Stimulated activated CD4-positive, alpha-beta T cell treated with anti-CD3 and anti-CD28 coated beads, Interleukin-1b, Interleukin-23, amount 100 ng/mL, for 24 hours (primary cell): ENCODE results near the gene DGCR6.
"Not testable (repeated sequence)": the region's sequence is repeated elsewhere in the genome, so short reads cannot be mapped to it uniquely, and the experiment has no call there.

Experiments used
- DNase-seq, 4 experiments: peaks; one replicate each; pipeline ENCODE4 v3.0.0-alpha.2; 2020; ENCODE audit warnings: low read depth in 4 of 4, low spot score in 1 of 4

Gene DGCR6

GRCh38 chr22:18905540-18906409 is at the start of gene DGCR6:
DGCR6 (plus strand) TSS chr22:18906320; CDS start chr22:18906375, 55 bp downstream.
- no peak for DNase-seq

GRCh38 chr22:18859314-18859713 is 46.8 kb upstream of the DGCR6 start:
- not testable (repeated sequence) for DNase-seq

GRCh38 chr22:18881260-18881659 is 24.9 kb upstream of the DGCR6 start:
- peak in 3 of 4 experiments; percentile 29 to 32 (median 30) for DNase-seq

GRCh38 chr22:18884465-18884864 is 21.7 kb upstream of the DGCR6 start:
- not testable (repeated sequence) for DNase-seq

- DNase-seq, result no peak
These were observed 18.0 kb upstream of the DGCR6 start for GRCh38 chr22:18888115-18888514.

- DNase-seq, result not testable (repeated sequence)
These were observed 15.5 kb upstream of the DGCR6 start for GRCh38 chr22:18890510-18891192.

GRCh38 chr22:18893775-18894174 is 12.3 kb upstream of the DGCR6 start:
- DNase-seq, result not testable (repeated sequence)

- DNase-seq, result not testable (repeated sequence)
These were observed 10.0 kb upstream of the DGCR6 start for GRCh38 chr22:18896037-18896657.

- DNase-seq, result not testable (repeated sequence)
These were observed 258 bp downstream of the DGCR6 start for GRCh38 chr22:18906410-18906745.

GRCh38 chr22:18906896-18907295 is 776 bp downstream of the DGCR6 start:
- DNase-seq, result no peak

- no peak for DNase-seq
These were observed 3.4 kb downstream of the DGCR6 start for GRCh38 chr22:18909556-18909955.

- DNase-seq, result not testable (repeated sequence)
These were observed 5.4 kb downstream of the DGCR6 start for GRCh38 chr22:18911535-18911934.

- not testable (repeated sequence) for DNase-seq
These were observed 6.3 kb downstream of the DGCR6 start for GRCh38 chr22:18912264-18912946.

- not testable (repeated sequence) for DNase-seq
These were observed 8.4 kb downstream of the DGCR6 start for GRCh38 chr22:18914558-18914957.

GRCh38 chr22:18915550-18915949 is 9.4 kb downstream of the DGCR6 start:
- DNase-seq, result not testable (repeated sequence)

- not testable (repeated sequence) for DNase-seq
These were observed 11.7 kb downstream of the DGCR6 start for GRCh38 chr22:18917818-18918217.

- not testable (repeated sequence) for DNase-seq
These were observed 14.3 kb downstream of the DGCR6 start for GRCh38 chr22:18920257-18920902.

GRCh38 chr22:18925368-18926064 is 19.4 kb downstream of the DGCR6 start:
- no peak for DNase-seq

- no peak for DNase-seq
These were observed 20.9 kb downstream of the DGCR6 start for GRCh38 chr22:18927020-18927419.

GRCh38 chr22:18927573-18927972 is 21.5 kb downstream of the DGCR6 start:
- no peak for DNase-seq
